ENCODE data around the gene ENTPD2. TPM values are rescaled to one million over a fixed set of nuclear protein-coding genes. Genes with fewer than 3 reads are reported as not detected.

Gene ENTPD2
- total and polyA plus RNA-seq, 10 of the 15 experiments (the other 5 are each of a cell fraction or from before 2014, with no cell fraction given) = 0.15 to 1.8 (median 0.65) TPM; not detected in 2

GRCh38 chr9:137014776-137015539, 38.9 kb downstream of the ENTPD2 start (continued):
- TF ChIP-seq ZNF592 (IDR thresholded peaks at IDR 0.05) = no peak

- ATAC-seq (no peak), FAIRE-seq (no peak), DNase-seq (ENCODE audit: low read depth, low spot score) (no peak)
- ChIA-PET CTCF (no interaction called here), SMC1A (ENCODE audit: uncharacterized antibody, unreplicated experiment) (no interaction called here), RAD21 (ENCODE audit: unreplicated experiment) (no interaction called here), POLR2A (no interaction called here)
- Histone ChIP-seq H3K9ac (ENCODE audit: control insufficient read depth, insufficient read depth, low read length) (no peak overlapping the region), H3K4me2 (ENCODE audit: control insufficient read depth, insufficient read depth) (no peak overlapping the region), H3K4me3 (no peak overlapping the region), H3K79me2 (ENCODE audit: control insufficient read depth, insufficient read depth, low read length) (no peaks in the 10 kb centered on the region), H3K9me3 (replicated peaks; ENCODE audit: control insufficient read depth, insufficient read depth, low read length) (no peaks in the 10 kb centered on the region; the same call in 2 of the 3 replicates), H3K4me1 (ENCODE audit: control insufficient read depth, insufficient read depth, low read length) (no peaks in the 10 kb centered on the region), H4K20me1 (ENCODE audit: control insufficient read depth, insufficient read depth) (no peaks in the 10 kb centered on the region), H3K27ac (ENCODE audit: control insufficient read depth, insufficient read depth) (no peak overlapping the region), H3K27me3 (replicated peaks in 1 of 2; ENCODE audit: control insufficient read depth in 2 of 2, insufficient read depth in 2 of 2, low read length in 1 of 2) (no peaks in the 10 kb centered on the region), H2AFZ (ENCODE audit: control insufficient read depth, low read depth, low read length) (no peak overlapping the region), H3K36me3 (ENCODE audit: control insufficient read depth in 2 of 2, insufficient read depth in 2 of 2, low read length in 1 of 2) (no peaks in the 10 kb centered on the region)
- TF ChIP-seq HCFC1 (IDR thresholded peaks at IDR 0.05; ENCODE audit: low read length) (no peak), NFIC (IDR thresholded peaks at IDR 0.05; ENCODE audit: low read depth, low read length) (no peak), MYC (IDR thresholded peaks at IDR 0.05; ENCODE audit: insufficient read depth, insufficient read length, insufficient replicate concordance, low read length, severe bottlenecking) (no peak), GATAD2B (conservative IDR thresholded peaks at IDR 0.05; ENCODE audit: low read depth) (no peak), MTA2 (IDR thresholded peaks at IDR 0.05; ENCODE audit: low read depth) (no peak)
- TF ChIP-seq, protein P1, sequence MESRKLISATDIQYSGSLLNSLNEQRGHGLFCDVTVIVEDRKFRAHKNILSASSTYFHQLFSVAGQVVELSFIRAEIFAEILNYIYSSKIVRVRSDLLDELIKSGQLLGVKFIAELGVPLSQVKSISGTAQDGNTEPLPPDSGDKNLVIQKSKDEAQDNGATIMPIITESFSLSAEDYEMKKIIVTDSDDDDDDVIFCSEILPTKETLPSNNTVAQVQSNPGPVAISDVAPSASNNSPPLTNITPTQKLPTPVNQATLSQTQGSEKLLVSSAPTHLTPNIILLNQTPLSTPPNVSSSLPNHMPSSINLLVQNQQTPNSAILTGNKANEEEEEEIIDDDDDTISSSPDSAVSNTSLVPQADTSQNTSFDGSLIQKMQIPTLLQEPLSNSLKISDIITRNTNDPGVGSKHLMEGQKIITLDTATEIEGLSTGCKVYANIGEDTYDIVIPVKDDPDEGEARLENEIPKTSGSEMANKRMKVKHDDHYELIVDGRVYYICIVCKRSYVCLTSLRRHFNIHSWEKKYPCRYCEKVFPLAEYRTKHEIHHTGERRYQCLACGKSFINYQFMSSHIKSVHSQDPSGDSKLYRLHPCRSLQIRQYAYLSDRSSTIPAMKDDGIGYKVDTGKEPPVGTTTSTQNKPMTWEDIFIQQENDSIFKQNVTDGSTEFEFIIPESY (IDR thresholded peaks at IDR 0.05) = no peak
- WGBS (ENCODE audit: insufficient coverage, insufficient replicate concordance, low lambda C conversion rate, missing lambda C conversion rate) = 70% methylated on average over 15 of the region's 23 CpGs
- in situ Hi-C loops (cut with MboI) = no loop called here
- no TSS peak for BruUV-seq (replicated peaks)
- intact Hi-C loops (cut with micrococcal nuclease; ENCODE audit: unreplicated experiment) = no loop called here
Observed at GRCh38 chr9:137014166-137014565, 39.7 kb downstream of the ENTPD2 start.
